ENCODE results near the gene CCNT2.
"Not testable (repeated sequence)": the region's sequence is repeated elsewhere in the genome, so short reads cannot be mapped to it uniquely, and the experiment has no call there.

The CCNT2 gene

GRCh38 chr2:134975281-134976009 lies 56.8 kb downstream of the CCNT2 start:
- no peak for DNase-seq (ENCODE audit: low read depth, low spot score)

GRCh38 chr2:134976074-134976702 lies 57.6 kb downstream of the CCNT2 start:
- DNase-seq (ENCODE audit: low read depth, low spot score) = no peak

- DNase-seq (ENCODE audit: low read depth, low spot score) = not testable (repeated sequence)
These were observed 58.5 kb downstream of the CCNT2 start for GRCh38 chr2:134977104-134977503.

GRCh38 chr2:134979221-134979620 lies 60.6 kb downstream of the CCNT2 start:
- no peak for DNase-seq (ENCODE audit: low read depth, low spot score)

- no peak for DNase-seq (ENCODE audit: low read depth, low spot score)
These were observed 62.0 kb downstream of the CCNT2 start for GRCh38 chr2:134980639-134981038.

- DNase-seq (ENCODE audit: low read depth, low spot score) = no peak
These were observed 64.0 kb downstream of the CCNT2 start for GRCh38 chr2:134982603-134983002.

- DNase-seq (ENCODE audit: low read depth, low spot score) = no peak
These were observed 66.4 kb downstream of the CCNT2 start for GRCh38 chr2:134985061-134985460.

- no peak for DNase-seq (ENCODE audit: low read depth, low spot score)
These were observed 70.5 kb downstream of the CCNT2 start for GRCh38 chr2:134988994-134989605.

GRCh38 chr2:134999521-134999920 lies 80.9 kb downstream of the CCNT2 start:
- no peak for DNase-seq (ENCODE audit: low read depth, low spot score)

- no peak for DNase-seq (ENCODE audit: low read depth, low spot score)
These were observed 84.2 kb downstream of the CCNT2 start for GRCh38 chr2:135002836-135003235.

GRCh38 chr2:135004005-135004746 lies 85.6 kb downstream of the CCNT2 start:
- peak; percentile 48 for DNase-seq (ENCODE audit: low read depth, low spot score)

- DNase-seq (ENCODE audit: low read depth, low spot score) = no peak
These were observed 87.1 kb downstream of the CCNT2 start for GRCh38 chr2:135005753-135006152.
